Neural cell (in vitro differentiated cells): ENCODE measurements around the gene JUNB. TPM values are rescaled to one million over a fixed set of nuclear protein-coding genes. Genes with fewer than 3 reads are reported as not detected.
A peak's percentile ranks its signal among the peaks of the same experiment; 100 is the strongest.

Experiments
- H2AFZ ChIP-seq: fragments of 200-600, 300-800 bp; sonication (generic), shearing (Covaris generic); 2 replicates; pipeline ENCODE4 v1.6.0; 2014; ENCODE audit warnings: low read depth, mild to moderate bottlenecking, antibody characterized with exemption, low read length, moderate library complexity
- H3F3A ChIP-seq: fragments of 200-600 bp; shearing (Covaris generic); 2 replicates; pipeline ENCODE4 v1.6.1; 2016; ENCODE audit warnings: mild to moderate bottlenecking, moderate library complexity, mixed read lengths, antibody characterized with exemption, low read length; ENCODE audit not compliant: insufficient read depth, poor library complexity, severe bottlenecking
- H3K27ac ChIP-seq: fragments of 200-600, 300-800 bp; sonication (generic), shearing (Covaris generic); 2 replicates; pipeline ENCODE4 v1.5.1; 2014; ENCODE audit warnings: mild to moderate bottlenecking, low read length, moderate library complexity
- H3K27me3 ChIP-seq: fragments of 300-800, 200-600 bp; sonication (generic), shearing (Covaris generic); 2 replicates; pipeline ENCODE4 v1.6.0; 2014; ENCODE audit warnings: mild to moderate bottlenecking, low read depth, low read length, moderate library complexity; ENCODE audit not compliant: insufficient read depth
- H3K36me3 ChIP-seq: fragments of 300-800, 200-600 bp; sonication (generic), shearing (Covaris generic); 2 replicates; pipeline ENCODE4 v1.5.1; 2014; ENCODE audit warnings: mild to moderate bottlenecking, antibody characterized with exemption, low read length, moderate library complexity; ENCODE audit not compliant: insufficient read depth
- H3K4me2 ChIP-seq: fragments of 300-800, 200-600 bp; sonication (generic), shearing (Covaris generic); 2 replicates; pipeline ENCODE4 v1.6.0; 2014; ENCODE audit warnings: mild to moderate bottlenecking, low read length
- H3K4me3 ChIP-seq: fragments of 300-800, 200-600 bp; sonication (generic), shearing (Covaris generic); 2 replicates; pipeline ENCODE4 v1.5.1; 2014; ENCODE audit warnings: mild to moderate bottlenecking, low read length, moderate library complexity
- H3K79me2 ChIP-seq: fragments of 200-600 bp; shearing (Covaris generic); replicated peaks from 2 replicates; pipeline ENCODE4 v1.6.0; 2014; ENCODE audit warnings: mild to moderate bottlenecking, low read length, moderate library complexity; ENCODE audit not compliant: insufficient read depth
- H3K9ac ChIP-seq: fragments of 300-800, 200-600 bp; sonication (generic), shearing (Covaris generic); 2 replicates; pipeline ENCODE4 v1.6.1; 2016; ENCODE audit warnings: mild to moderate bottlenecking, low read length, mixed read lengths
- H3K9me2 ChIP-seq: fragments of 200-600 bp; shearing (Covaris generic); 2 replicates; pipeline ENCODE4 v1.6.1; 2016; ENCODE audit warnings: mild to moderate bottlenecking, low read length, mixed read lengths; ENCODE audit not compliant: insufficient read depth
- H3K9me3 ChIP-seq: fragments of 200-600, 300-800 bp; sonication (generic), shearing (Covaris generic); 2 replicates; pipeline ENCODE4 v1.6.1; 2016; ENCODE audit warnings: mild to moderate bottlenecking, mixed run types, low read length, moderate library complexity, mixed read lengths
- H4K20me1 ChIP-seq: fragments of 200-600 bp; shearing (Covaris generic); 2 replicates; pipeline ENCODE4 v1.6.1; 2016; ENCODE audit warnings: mild to moderate bottlenecking, mixed run types; ENCODE audit not compliant: insufficient read depth
- EP300 ChIP-seq: fragments of 450-650 bp; conservative IDR thresholded peaks from 2 replicates; pipeline ENCODE4 v1.6.1; 2014; ENCODE audit warnings: antibody characterized with exemption, mild to moderate bottlenecking, moderate library complexity; ENCODE audit not compliant: poor library complexity, severe bottlenecking
- EZH2 ChIP-seq: fragments of 200-600, 300-800 bp; shearing (Covaris generic), sonication (generic); IDR thresholded peaks from 2 replicates; pipeline ENCODE4 v1.6.1; 2014; ENCODE audit warnings: antibody characterized with exemption, low read length, borderline replicate concordance, mild to moderate bottlenecking; ENCODE audit not compliant: insufficient read depth, poor library complexity, severe bottlenecking
- MXI1 ChIP-seq: fragments of 450-650 bp; conservative IDR thresholded peaks from 2 replicates; pipeline ENCODE4 v1.6.1; 2014; ENCODE audit warnings: antibody characterized with exemption, mild to moderate bottlenecking; ENCODE audit not compliant: poor library complexity, severe bottlenecking
- POLR2AphosphoS5 ChIP-seq: IDR thresholded peaks from 2 replicates; pipeline ENCODE4 v1.6.1; 2012
- RAD21 ChIP-seq: fragments of 450-650 bp; conservative IDR thresholded peaks from 2 replicates; pipeline ENCODE4 v1.6.1; 2014; ENCODE audit warnings: antibody characterized with exemption, mild to moderate bottlenecking, moderate library complexity
- TAF1 ChIP-seq: IDR thresholded peaks from 2 replicates; pipeline ENCODE4 v1.6.1; 2012; ENCODE audit warnings: low read depth
- polyA plus RNA-seq: library from polyadenylated mRNA; depleted of rRNA; stranded (reverse); fragments of >200 nt; gene quantifications from 2 replicates; pipeline ENCODE4 v1.2.3, GENCODE V29; 2014
- small RNA-seq, 3 experiments: library from RNA; depleted of rRNA; stranded (forward); fragments of <200 nt; gene quantifications; one replicate each; pipeline ENCODE3, GENCODE V24; 2012
- TF ChIP-seq, protein P1 (sequence below): fragments of 450-650 bp; IDR thresholded peaks from 2 replicates; pipeline ENCODE4 v1.5.1; 2014; ENCODE audit warnings: antibody characterized with exemption, mild to moderate bottlenecking, moderate library complexity; ENCODE audit not compliant: poor library complexity, severe bottlenecking

Gene JUNB
- polyA plus RNA-seq, 1 donor from 2014 or later = 18.7 TPM

GRCh38 chr19:12841094-12841493, 49.8 kb downstream of the JUNB start:
- peak overlapping the region; percentile 92 for H3K4me3 ChIP-seq
- H2AFZ ChIP-seq = no peak overlapping the region
- no peaks in the 10 kb centered on the region for H3F3A ChIP-seq
- H3K4me2 ChIP-seq = peak overlapping the region; percentile 83
- peaks cover 12% of the 10 kb centered on the region for H4K20me1 ChIP-seq
- H3K36me3 ChIP-seq = peaks cover 5% of the 10 kb centered on the region
- H3K9me2 ChIP-seq = no peaks in the 10 kb centered on the region
- peaks cover 33% of the 10 kb centered on the region for H3K79me2 ChIP-seq
- H3K9me3 ChIP-seq = no peaks in the 10 kb centered on the region
- H3K27me3 ChIP-seq = no peaks in the 10 kb centered on the region
- H3K27ac ChIP-seq = peak overlapping the region; percentile 91
- peak overlapping the region; percentile 100 for H3K9ac ChIP-seq
- TF ChIP-seq EZH2 (no peak), TAF1 (no peak), POLR2AphosphoS5 (no peak), MXI1 (peak; percentile 60), RAD21 (no peak), EP300 (peak; percentile 12)
- TF ChIP-seq, protein P1, sequence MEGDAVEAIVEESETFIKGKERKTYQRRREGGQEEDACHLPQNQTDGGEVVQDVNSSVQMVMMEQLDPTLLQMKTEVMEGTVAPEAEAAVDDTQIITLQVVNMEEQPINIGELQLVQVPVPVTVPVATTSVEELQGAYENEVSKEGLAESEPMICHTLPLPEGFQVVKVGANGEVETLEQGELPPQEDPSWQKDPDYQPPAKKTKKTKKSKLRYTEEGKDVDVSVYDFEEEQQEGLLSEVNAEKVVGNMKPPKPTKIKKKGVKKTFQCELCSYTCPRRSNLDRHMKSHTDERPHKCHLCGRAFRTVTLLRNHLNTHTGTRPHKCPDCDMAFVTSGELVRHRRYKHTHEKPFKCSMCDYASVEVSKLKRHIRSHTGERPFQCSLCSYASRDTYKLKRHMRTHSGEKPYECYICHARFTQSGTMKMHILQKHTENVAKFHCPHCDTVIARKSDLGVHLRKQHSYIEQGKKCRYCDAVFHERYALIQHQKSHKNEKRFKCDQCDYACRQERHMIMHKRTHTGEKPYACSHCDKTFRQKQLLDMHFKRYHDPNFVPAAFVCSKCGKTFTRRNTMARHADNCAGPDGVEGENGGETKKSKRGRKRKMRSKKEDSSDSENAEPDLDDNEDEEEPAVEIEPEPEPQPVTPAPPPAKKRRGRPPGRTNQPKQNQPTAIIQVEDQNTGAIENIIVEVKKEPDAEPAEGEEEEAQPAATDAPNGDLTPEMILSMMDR = no peak

DNA sequence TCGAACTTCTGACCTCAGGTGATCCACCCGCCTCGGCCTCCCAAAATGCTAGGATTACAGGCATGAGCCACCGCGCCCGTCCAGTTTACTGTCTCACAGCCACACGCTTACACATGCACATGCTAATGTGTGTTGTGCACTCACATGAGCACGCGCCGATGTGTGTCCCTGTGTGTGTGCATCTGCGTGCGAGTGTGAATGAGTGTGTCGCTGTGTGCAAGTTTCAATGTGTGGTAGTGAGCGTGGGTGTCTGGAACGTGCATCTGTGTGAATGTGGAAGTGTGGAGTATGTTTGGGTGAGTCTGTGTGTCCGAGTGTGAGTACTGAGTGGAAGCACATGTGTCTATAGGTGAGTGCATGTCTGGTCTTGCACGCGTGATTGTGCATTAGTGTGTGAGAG, 51.2 kb downstream of the JUNB start:
- Histone ChIP-seq H3K4me3 (peak overlapping the region; percentile 24), H2AFZ (no peak overlapping the region), H3K9ac (no peak overlapping the region), H3K36me3 (peaks cover 5% of the 10 kb centered on the region), H3K27me3 (no peaks in the 10 kb centered on the region), H3K9me3 (no peaks in the 10 kb centered on the region), H3K27ac (no peak overlapping the region), H3K4me2 (no peak overlapping the region), H3K79me2 (peaks cover 33% of the 10 kb centered on the region), H3K9me2 (no peaks in the 10 kb centered on the region), H3F3A (no peaks in the 10 kb centered on the region), H4K20me1 (peaks cover 12% of the 10 kb centered on the region)
- TF ChIP-seq, protein P1 = no peak

Small RNAs within 50 kb of the gene (small RNA-seq; reads per million reads assigned to genes)
- 0 reads per million in 3 experiments for gene MIR5684

Other genes starting within 250 kb of the JUNB start
- gene ZNF564, start 240.0 kb upstream of the JUNB start, polyA plus RNA-seq = 7.3 and 7.6 TPM in 2 replicates
- 6.1 and 6.7 TPM in 2 replicates for gene ZNF490, start 180.7 kb upstream of the JUNB start, polyA plus RNA-seq
- 10.2 and 11.0 TPM in 2 replicates for gene ZNF791, start 180.6 kb upstream of the JUNB start, polyA plus RNA-seq
- 11.5 and 23.4 TPM in 2 replicates for gene MAN2B1, start 124.7 kb upstream of the JUNB start, polyA plus RNA-seq
- gene WDR83, start 124.7 kb upstream of the JUNB start, polyA plus RNA-seq = 45.3 and 51.3 TPM in 2 replicates
- gene DHPS, start 109.6 kb upstream of the JUNB start, polyA plus RNA-seq = 227 and 239 TPM in 2 replicates
- gene GNG14, start 103.5 kb upstream of the JUNB start, polyA plus RNA-seq = not detected in 2 replicates
- 16.2 and 20.9 TPM in 2 replicates for gene FBXW9, start 94.9 kb upstream of the JUNB start, polyA plus RNA-seq
- gene TNPO2, start 67.6 kb upstream of the JUNB start, polyA plus RNA-seq = 88.0 and 98.6 TPM in 2 replicates
- 405 and 418 TPM in 2 replicates for gene TRIR, start 56.8 kb upstream of the JUNB start, polyA plus RNA-seq
- 89.6 and 112 TPM in 2 replicates for gene GET3, start 54.0 kb upstream of the JUNB start, polyA plus RNA-seq
- not detected in 2 replicates for gene BEST2, start 39.7 kb upstream of the JUNB start, polyA plus RNA-seq
- gene HOOK2, start 15.9 kb upstream of the JUNB start, polyA plus RNA-seq = 28.4 and 44.3 TPM in 2 replicates
- gene PRDX2, start 10.3 kb downstream of the JUNB start, polyA plus RNA-seq = 832 and 882 TPM in 2 replicates
- gene THSD8, start 10.6 kb downstream of the JUNB start, polyA plus RNA-seq = not detected in 2 replicates
- 25.7 and 28.2 TPM in 2 replicates for gene RNASEH2A, start 15.1 kb downstream of the JUNB start, polyA plus RNA-seq
- gene RTBDN, start 43.1 kb downstream of the JUNB start, polyA plus RNA-seq = 1.0 TPM in 1 of 2 replicates, not detected in the other
- 65.0 and 105 TPM in 2 replicates for gene MAST1, start 47.0 kb downstream of the JUNB start, polyA plus RNA-seq
- 0.59 TPM in 1 of 2 replicates, not detected in the other for gene DNASE2, start 90.0 kb downstream of the JUNB start, polyA plus RNA-seq
- not detected in 2 replicates for gene KLF1, start 95.7 kb downstream of the JUNB start, polyA plus RNA-seq
- 35.4 and 51.5 TPM in 2 replicates for gene GCDH, start 99.7 kb downstream of the JUNB start, polyA plus RNA-seq
- 1.5 and 1.6 TPM in 2 replicates for gene SYCE2, start 127.8 kb downstream of the JUNB start, polyA plus RNA-seq
- gene FARSA, start 142.2 kb downstream of the JUNB start, polyA plus RNA-seq = 47.6 and 55.9 TPM in 2 replicates
- gene CALR, start 147.1 kb downstream of the JUNB start, polyA plus RNA-seq = 211 and 242 TPM in 2 replicates
- 37.4 and 42.1 TPM in 2 replicates for gene RAD23A, start 154.4 kb downstream of the JUNB start, polyA plus RNA-seq
- gene GADD45GIP1, start 165.7 kb downstream of the JUNB start, polyA plus RNA-seq = 18.6 and 21.3 TPM in 2 replicates
- not detected in 2 replicates for gene DAND5, start 178.1 kb downstream of the JUNB start, polyA plus RNA-seq
- gene NFIX, start 204.0 kb downstream of the JUNB start, polyA plus RNA-seq = not detected in 2 replicates